NB4 (cell line): ENCODE measurements around the gene LEMD3.

ENCODE experiments used
- DNase-seq: peaks from one replicate; pipeline ENCODE4 v3.0.0; 2010; ENCODE audit warnings: low read depth
- H3K4me3 ChIP-seq: one replicate; pipeline ENCODE4 v1.5.1; 2011; ENCODE audit warnings: mild to moderate bottlenecking, low read depth, low read length, moderate library complexity
- MAX ChIP-seq: IDR thresholded peaks from 2 replicates; pipeline ENCODE4 v1.6.1; 2011; ENCODE audit warnings: low read depth, low read length
- MYC ChIP-seq: IDR thresholded peaks from 2 replicates; pipeline ENCODE4 v1.6.1; 2011; ENCODE audit warnings: low read depth, low read length
- POLR2A ChIP-seq: IDR thresholded peaks from 2 replicates; pipeline ENCODE4 v1.6.1; 2011; ENCODE audit warnings: mild to moderate bottlenecking; ENCODE audit not compliant: insufficient read length; ENCODE audit errors: extremely low read depth
- TF ChIP-seq, protein P1 (sequence below): IDR thresholded peaks from one replicate; pipeline ENCODE4 v1.5.1; 2012; ENCODE audit warnings: low read depth, low read length

The LEMD3 gene

GRCh38 chr12:65238609-65239008, 69.2 kb downstream of the LEMD3 start:
- DNase-seq: no peak
- TF ChIP-seq, protein P1, sequence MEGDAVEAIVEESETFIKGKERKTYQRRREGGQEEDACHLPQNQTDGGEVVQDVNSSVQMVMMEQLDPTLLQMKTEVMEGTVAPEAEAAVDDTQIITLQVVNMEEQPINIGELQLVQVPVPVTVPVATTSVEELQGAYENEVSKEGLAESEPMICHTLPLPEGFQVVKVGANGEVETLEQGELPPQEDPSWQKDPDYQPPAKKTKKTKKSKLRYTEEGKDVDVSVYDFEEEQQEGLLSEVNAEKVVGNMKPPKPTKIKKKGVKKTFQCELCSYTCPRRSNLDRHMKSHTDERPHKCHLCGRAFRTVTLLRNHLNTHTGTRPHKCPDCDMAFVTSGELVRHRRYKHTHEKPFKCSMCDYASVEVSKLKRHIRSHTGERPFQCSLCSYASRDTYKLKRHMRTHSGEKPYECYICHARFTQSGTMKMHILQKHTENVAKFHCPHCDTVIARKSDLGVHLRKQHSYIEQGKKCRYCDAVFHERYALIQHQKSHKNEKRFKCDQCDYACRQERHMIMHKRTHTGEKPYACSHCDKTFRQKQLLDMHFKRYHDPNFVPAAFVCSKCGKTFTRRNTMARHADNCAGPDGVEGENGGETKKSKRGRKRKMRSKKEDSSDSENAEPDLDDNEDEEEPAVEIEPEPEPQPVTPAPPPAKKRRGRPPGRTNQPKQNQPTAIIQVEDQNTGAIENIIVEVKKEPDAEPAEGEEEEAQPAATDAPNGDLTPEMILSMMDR: no peak
- TF ChIP-seq MYC: no peak
- no peak overlapping the region for H3K4me3 ChIP-seq

DNA sequence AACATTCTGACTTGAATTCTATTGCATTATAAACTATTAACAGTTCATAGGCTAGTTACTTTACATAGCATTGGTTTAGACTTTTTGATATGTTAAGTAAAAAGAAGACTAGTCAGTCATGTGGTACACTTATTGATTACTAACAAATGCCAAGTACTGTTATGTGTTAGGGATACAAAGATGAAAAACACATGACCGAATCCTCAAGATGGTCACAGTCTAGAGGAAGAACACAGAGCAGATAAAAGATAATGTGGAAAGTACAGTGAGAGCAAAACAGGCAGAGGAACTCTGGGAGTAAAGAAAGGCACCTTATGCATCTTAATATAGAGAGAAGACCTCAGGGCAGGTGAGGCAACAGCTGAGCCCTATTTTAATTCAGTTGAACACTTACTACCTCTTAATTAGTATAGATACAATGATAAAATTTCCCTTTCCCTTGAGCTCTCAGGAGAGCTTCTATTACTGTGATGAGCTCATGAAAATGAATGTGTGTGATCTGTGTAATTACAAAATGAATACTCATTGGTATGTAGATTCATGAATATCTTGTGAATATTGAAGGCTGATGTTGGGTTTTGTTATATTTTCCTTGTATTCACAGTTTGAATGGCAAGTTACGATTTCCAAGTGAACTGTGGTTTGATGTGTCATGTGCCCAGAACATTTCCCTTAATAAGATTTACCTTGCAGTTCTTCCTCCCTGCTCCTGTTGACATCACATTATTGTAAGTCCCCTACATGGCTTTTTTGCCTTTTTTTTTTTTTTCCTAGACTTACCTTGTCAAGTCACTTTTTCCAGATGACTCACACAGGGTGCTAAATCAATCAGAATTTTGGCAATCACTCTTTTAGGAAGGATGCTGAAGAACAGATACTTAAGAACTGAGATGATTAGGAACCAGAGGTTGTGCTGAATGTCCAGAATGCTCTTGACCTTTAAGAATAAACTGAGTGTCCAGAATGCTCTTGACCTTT, 79.6 kb downstream of the LEMD3 start:
- H3K4me3 ChIP-seq: no peak overlapping the region
- DNase-seq: no peak
- TF ChIP-seq, protein P1: no peak
- no peak for TF ChIP-seq MAX
- TF ChIP-seq MYC: no peak
- TF ChIP-seq POLR2A: no peak

DNA sequence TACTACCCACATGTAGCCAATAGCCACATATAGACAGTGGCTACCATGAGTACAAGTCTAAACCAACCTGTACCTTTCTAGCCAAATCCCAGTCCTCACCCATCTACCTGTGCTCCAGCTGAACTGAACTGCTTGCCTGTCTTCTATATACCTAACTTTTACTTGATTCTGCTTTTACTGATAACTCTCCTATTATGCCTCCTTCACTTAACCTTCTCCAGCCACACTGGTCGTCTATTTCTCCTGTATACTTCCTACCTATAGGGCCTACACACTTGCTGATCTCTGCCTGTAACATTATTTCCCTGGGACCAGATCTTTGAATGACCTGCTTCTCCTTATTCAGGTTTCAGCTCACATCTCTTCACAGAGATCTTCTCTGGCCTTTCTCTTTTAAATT, 83.1 kb downstream of the LEMD3 start:
- DNase-seq: no peak
- TF ChIP-seq MYC (no peak), POLR2A (no peak), MAX (no peak)
- TF ChIP-seq, protein P1: no peak
- H3K4me3 ChIP-seq: no peak overlapping the region

GRCh38 chr12:65257986-65258385, 88.6 kb downstream of the LEMD3 start:
- TF ChIP-seq MYC: no peak
- no peak for TF ChIP-seq MAX
- TF ChIP-seq POLR2A: no peak
- TF ChIP-seq, protein P1: no peak
- H3K4me3 ChIP-seq: no peak overlapping the region
- DNase-seq: no peak

DNA sequence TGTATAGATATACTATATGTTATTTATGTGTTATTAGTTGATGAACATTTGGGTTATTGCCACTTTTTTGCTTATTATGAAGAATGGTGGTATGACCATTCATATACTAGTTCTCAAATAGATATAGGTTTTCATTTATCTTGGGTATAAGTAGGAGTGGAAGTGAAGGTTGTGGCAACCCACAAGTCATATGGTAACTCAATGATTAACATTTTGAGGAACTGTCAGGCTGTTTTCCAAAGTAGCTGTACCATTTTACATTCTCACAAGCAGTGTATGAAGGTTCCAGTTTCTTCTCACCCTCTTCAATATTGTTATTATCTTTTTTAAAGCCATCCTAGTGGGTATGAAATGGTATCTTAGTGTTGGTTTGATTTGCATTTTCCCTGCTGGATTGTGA, 90.1 kb downstream of the LEMD3 start:
- DNase-seq: no peak
- no peak overlapping the region for H3K4me3 ChIP-seq
- TF ChIP-seq MAX (no peak), MYC (no peak)
- TF ChIP-seq, protein P1: no peak

GRCh38 chr12:65263777-65264176, 94.4 kb downstream of the LEMD3 start:
- TF ChIP-seq MAX (no peak), MYC (no peak), POLR2A (no peak)
- TF ChIP-seq, protein P1: no peak
- no peak overlapping the region for H3K4me3 ChIP-seq
- DNase-seq: peak; percentile 51
